ENCODE measurements around the gene CARNS1.

GRCh38 chr11:67372993-67373647, 42.4 kb upstream of the CARNS1 start, which contains the start of gene CLCF1:
- TF ChIP-seq CTCF (IDR thresholded peaks at IDR 0.05) (no peak), POLR2A (IDR thresholded peaks at IDR 0.05) (no peak)
